ENCODE measurements around the gene HIC2.
"Not testable (repeated sequence)": the region's sequence is repeated elsewhere in the genome, so short reads cannot be mapped to it uniquely, and the experiment has no call there.

HIC2 gene

DNA sequence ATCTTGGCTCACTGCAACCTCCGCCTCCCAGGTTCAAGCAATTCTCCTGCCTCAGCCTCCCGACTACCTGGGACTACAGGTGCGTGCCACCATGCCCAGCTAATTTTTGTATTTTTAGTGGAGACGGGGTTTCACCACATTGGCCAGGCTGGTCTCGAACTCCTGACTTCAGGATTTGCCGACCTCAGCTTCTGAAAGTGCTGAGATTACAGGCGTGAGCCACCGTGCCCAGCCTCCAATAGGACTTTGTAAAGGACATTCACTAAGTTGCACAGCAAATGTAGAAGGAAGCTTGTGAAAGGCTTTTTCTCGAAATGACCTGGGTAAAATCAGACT lies 37.8 kb downstream of the HIC2 start:
- not testable (repeated sequence) for H3K36me3 ChIP-seq (ENCODE audit: insufficient read depth, low read length); H3K4me3 ChIP-seq (ENCODE audit: low read length); H3K27ac ChIP-seq (ENCODE audit: low read depth, low read length); H3K27me3 ChIP-seq (ENCODE audit: insufficient read depth, low read length); H3K9me3 ChIP-seq (ENCODE audit: insufficient read depth, low read depth, low read length); H3K9ac ChIP-seq (ENCODE audit: low read depth, low read length)
- WGBS = 92% methylated on average over 9 of the region's 9 CpGs
- H3K4me1 ChIP-seq (ENCODE audit: insufficient read depth, low read length) = peaks cover 11% of the 10 kb centered on the region; the same call in 1 of the 2 replicates

GRCh38 chr22:21455334-21456089 lies 38.3 kb downstream of the HIC2 start:
- no peak overlapping the region; the same call in 1 of the 2 replicates for H3K27ac ChIP-seq (ENCODE audit: low read depth, low read length)

DNA sequence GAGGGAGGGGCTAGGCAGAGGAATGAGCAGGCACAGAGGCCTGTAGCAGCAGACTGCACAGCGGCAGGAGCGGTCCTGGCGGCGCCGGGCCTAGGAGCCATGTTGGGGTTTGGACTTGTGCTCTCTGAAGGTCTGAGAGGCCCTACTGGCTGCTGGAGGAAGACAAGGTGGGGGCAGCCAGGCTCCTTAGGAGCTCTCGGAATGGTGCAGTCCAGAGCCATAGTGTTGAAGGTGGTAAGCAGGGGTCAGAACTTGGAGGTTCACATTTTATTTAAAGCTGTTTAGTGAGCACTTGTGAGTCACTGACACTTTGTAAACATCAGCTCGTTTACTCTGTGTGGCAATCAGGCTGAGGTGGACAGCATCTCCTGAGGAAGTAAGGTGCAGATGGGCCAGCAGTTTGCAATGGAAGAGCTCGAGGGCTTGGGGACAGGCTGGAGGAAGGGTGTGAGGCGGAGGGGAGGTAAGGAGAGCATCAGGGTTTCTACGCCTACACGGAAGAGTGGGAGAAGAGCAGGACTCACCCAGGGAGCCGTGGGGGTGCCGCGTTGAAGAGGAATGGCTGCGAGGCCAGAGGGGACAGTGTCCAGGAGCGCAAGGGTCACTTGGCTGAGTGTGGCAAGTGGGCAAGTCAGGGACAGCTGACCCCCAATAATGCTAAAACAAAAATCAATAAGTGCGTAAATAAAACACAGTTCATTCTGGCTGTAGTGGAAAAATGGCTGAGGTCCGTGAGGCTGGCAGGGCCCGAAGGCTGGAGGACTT lies 40.0 kb downstream of the HIC2 start:
- H3K27me3 ChIP-seq (ENCODE audit: insufficient read depth, low read length) = no peaks in the 10 kb centered on the region
- H3K36me3 ChIP-seq (ENCODE audit: insufficient read depth, low read length) = no peaks in the 10 kb centered on the region
- H3K9ac ChIP-seq (ENCODE audit: low read depth, low read length) = no peak overlapping the region
- peaks cover 8% of the 10 kb centered on the region; the same call in 1 of the 2 replicates for H3K4me1 ChIP-seq (ENCODE audit: insufficient read depth, low read length)
- no peak overlapping the region for H3K4me3 ChIP-seq (ENCODE audit: low read length)
- WGBS = 92% methylated on average over 19 of the region's 19 CpGs
- H3K9me3 ChIP-seq (ENCODE audit: insufficient read depth, low read depth, low read length) = no peaks in the 10 kb centered on the region
- no peak overlapping the region for H3K27ac ChIP-seq (ENCODE audit: low read depth, low read length)

More at GRCh38 chr22:21455334-21456089, 38.3 kb downstream of the HIC2 start:
- Histone ChIP-seq H3K4me1 (ENCODE audit: insufficient read depth, low read length) (peaks cover 8% of the 10 kb centered on the region; the same call in 1 of the 2 replicates), H3K9ac (ENCODE audit: low read depth, low read length) (no peak overlapping the region), H3K9me3 (ENCODE audit: insufficient read depth, low read depth, low read length) (no peaks in the 10 kb centered on the region), H3K27me3 (ENCODE audit: insufficient read depth, low read length) (no peaks in the 10 kb centered on the region), H3K4me3 (ENCODE audit: low read length) (no peak overlapping the region), H3K36me3 (ENCODE audit: insufficient read depth, low read length) (no peaks in the 10 kb centered on the region)
- WGBS = 87% methylated on average over 19 of the region's 19 CpGs

DNA sequence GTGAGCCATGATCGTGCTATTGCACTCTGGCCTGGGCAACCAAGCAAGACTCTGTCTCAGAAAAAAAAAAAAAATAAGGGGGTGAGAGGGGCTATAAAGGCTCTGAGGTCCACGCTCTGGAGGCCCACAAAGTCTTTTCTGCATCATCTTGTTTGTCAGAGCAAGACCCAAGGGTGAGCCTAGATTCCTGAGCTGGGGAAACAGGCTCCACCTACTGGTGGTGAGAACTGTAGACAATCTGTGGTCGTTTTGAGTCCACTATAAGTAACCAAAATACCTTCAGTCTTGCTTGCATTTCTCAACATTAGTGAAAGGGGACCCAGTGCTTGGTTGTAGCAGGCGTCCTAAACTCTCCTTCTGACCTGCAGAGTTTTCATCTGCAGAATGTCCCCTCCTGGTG lies 45.5 kb downstream of the HIC2 start:
- not testable (repeated sequence) for H3K27me3 ChIP-seq (ENCODE audit: insufficient read depth, low read length); H3K36me3 ChIP-seq (ENCODE audit: insufficient read depth, low read length); H3K4me1 ChIP-seq (ENCODE audit: insufficient read depth, low read length); H3K27ac ChIP-seq (ENCODE audit: low read depth, low read length); H3K9me3 ChIP-seq (ENCODE audit: insufficient read depth, low read depth, low read length); H3K9ac ChIP-seq (ENCODE audit: low read depth, low read length); H3K4me3 ChIP-seq (ENCODE audit: low read length)
- no CpG with 5 or more reads among the region's 4 CpGs for WGBS

GRCh38 chr22:21467337-21468193 lies 50.4 kb downstream of the HIC2 start, which contains the start of gene TMEM191C:
Gene TMEM191C (plus strand): TSS chr22:21467387. CDS start chr22:21467460, 73 bp downstream.
- Histone ChIP-seq H3K27ac (ENCODE audit: low read depth, low read length) (peak within 1 kb of the TSS; percentile 64; the same call in 1 of the 2 replicates), H3K4me3 (ENCODE audit: low read length) (peak within 1 kb of the TSS; percentile 44)
- H3K4me1 ChIP-seq (ENCODE audit: insufficient read depth, low read length); H3K9ac ChIP-seq (ENCODE audit: low read depth, low read length); H3K9me3 ChIP-seq (ENCODE audit: insufficient read depth, low read depth, low read length); H3K36me3 ChIP-seq (ENCODE audit: insufficient read depth, low read length); H3K27me3 ChIP-seq (ENCODE audit: insufficient read depth, low read length): not testable (repeated sequence)
- no CpG with 5 or more reads among the region's 74 CpGs for WGBS

GRCh38 chr22:21468194-21469096 lies 51.3 kb downstream of the HIC2 start:
- Histone ChIP-seq H3K4me3 (ENCODE audit: low read length) (peak overlapping the region; percentile 44), H3K27ac (ENCODE audit: low read depth, low read length) (peak overlapping the region; percentile 64; the same call in 1 of the 2 replicates)
- not testable (repeated sequence) for H3K9me3 ChIP-seq (ENCODE audit: insufficient read depth, low read depth, low read length); H3K4me1 ChIP-seq (ENCODE audit: insufficient read depth, low read length); H3K9ac ChIP-seq (ENCODE audit: low read depth, low read length); H3K36me3 ChIP-seq (ENCODE audit: insufficient read depth, low read length); H3K27me3 ChIP-seq (ENCODE audit: insufficient read depth, low read length)
- 0% methylated on average over 9 of the region's 60 CpGs for WGBS

GRCh38 chr22:21469097-21469994 lies 52.2 kb downstream of the HIC2 start:
- not testable (repeated sequence) for H3K4me3 ChIP-seq (ENCODE audit: low read length); H3K9me3 ChIP-seq (ENCODE audit: insufficient read depth, low read depth, low read length); H3K36me3 ChIP-seq (ENCODE audit: insufficient read depth, low read length); H3K4me1 ChIP-seq (ENCODE audit: insufficient read depth, low read length); H3K27me3 ChIP-seq (ENCODE audit: insufficient read depth, low read length); H3K9ac ChIP-seq (ENCODE audit: low read depth, low read length); H3K27ac ChIP-seq (ENCODE audit: low read depth, low read length)
- whole genome bisulfite sequencing = 2% methylated on average over 42 of the region's 87 CpGs

DNA sequence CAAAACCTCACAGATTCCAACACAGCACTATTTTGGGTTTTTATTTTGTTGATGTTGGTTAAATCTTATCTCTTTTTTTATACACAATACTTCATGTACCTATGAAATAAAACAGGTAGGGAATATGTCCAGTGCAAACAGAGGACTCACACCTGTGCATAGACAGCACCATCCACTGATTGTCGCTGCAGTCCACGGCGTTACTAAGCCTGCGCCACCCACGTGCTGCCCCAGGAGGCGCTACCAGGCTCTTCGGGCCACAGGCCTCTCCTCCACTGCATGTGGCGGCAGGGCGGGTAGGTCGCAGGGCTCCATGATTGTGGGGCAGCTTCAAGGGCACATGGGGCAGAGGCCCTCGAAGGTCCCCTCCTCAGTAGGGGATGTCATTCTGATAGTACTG lies 55.8 kb downstream of the HIC2 start:
- not testable (repeated sequence) for H3K4me3 ChIP-seq (ENCODE audit: low read length); H3K9me3 ChIP-seq (ENCODE audit: insufficient read depth, low read depth, low read length); H3K27ac ChIP-seq (ENCODE audit: low read depth, low read length); H3K4me1 ChIP-seq (ENCODE audit: insufficient read depth, low read length); H3K36me3 ChIP-seq (ENCODE audit: insufficient read depth, low read length); H3K9ac ChIP-seq (ENCODE audit: low read depth, low read length); H3K27me3 ChIP-seq (ENCODE audit: insufficient read depth, low read length)
- WGBS = no CpG with 5 or more reads among the region's 11 CpGs

GRCh38 chr22:21473664-21474063 lies 56.5 kb downstream of the HIC2 start:
- not testable (repeated sequence) for H3K27me3 ChIP-seq (ENCODE audit: insufficient read depth, low read length); H3K4me3 ChIP-seq (ENCODE audit: low read length); H3K9ac ChIP-seq (ENCODE audit: low read depth, low read length); H3K27ac ChIP-seq (ENCODE audit: low read depth, low read length); H3K36me3 ChIP-seq (ENCODE audit: insufficient read depth, low read length); H3K9me3 ChIP-seq (ENCODE audit: insufficient read depth, low read depth, low read length); H3K4me1 ChIP-seq (ENCODE audit: insufficient read depth, low read length)
- WGBS = no CpG with 5 or more reads among the region's 13 CpGs

DNA sequence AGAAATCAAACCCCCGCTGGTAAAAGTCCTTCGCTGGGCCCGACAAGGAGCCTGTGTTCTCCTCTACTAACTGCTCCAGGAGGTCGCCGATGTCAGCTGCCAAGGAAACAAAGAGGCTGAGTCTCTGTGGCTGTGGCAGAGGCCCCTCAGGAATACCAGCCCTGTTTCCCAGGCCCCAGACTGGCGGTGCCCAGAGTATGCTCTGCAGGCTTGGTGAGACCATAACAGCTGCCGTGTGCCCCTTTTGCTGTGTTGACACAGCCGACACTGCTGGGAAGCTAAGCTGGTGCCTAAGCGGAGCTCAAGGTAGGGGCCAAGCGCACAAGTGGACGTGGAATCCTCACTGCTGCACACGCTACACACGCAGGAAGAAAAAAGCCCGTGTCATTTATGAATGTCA lies 66.9 kb downstream of the HIC2 start:
- H3K4me3 ChIP-seq (ENCODE audit: low read length); H3K36me3 ChIP-seq (ENCODE audit: insufficient read depth, low read length); H3K4me1 ChIP-seq (ENCODE audit: insufficient read depth, low read length); H3K9ac ChIP-seq (ENCODE audit: low read depth, low read length); H3K27me3 ChIP-seq (ENCODE audit: insufficient read depth, low read length); H3K27ac ChIP-seq (ENCODE audit: low read depth, low read length); H3K9me3 ChIP-seq (ENCODE audit: insufficient read depth, low read depth, low read length): not testable (repeated sequence)
- WGBS = 89% methylated on average over 7 of the region's 14 CpGs
